GM23338 (cell line): ENCODE measurements around the gene LMAN1L. TPM values are rescaled to one million over a fixed set of nuclear protein-coding genes. Genes with fewer than 3 reads are reported as not detected.
A peak's percentile ranks its signal among the peaks of the same experiment; 100 is the strongest.

Experiments
- ATAC-seq: fragments of 200-7000 bp; cut with Tn5 transposase; 3 replicates; pipeline ENCODE4 v1.9.1; 2020
- DNase-seq: peaks from one replicate; pipeline ENCODE4 v3.0.0-alpha.2; 2015; ENCODE audit warnings: low spot score
- H2AFZ ChIP-seq: fragments of 200-600 bp; sonication (generic); 2 replicates; pipeline ENCODE4 v1.8.0; 2016; ENCODE audit warnings: antibody characterized with exemption, mild to moderate bottlenecking, moderate library complexity
- H3F3A ChIP-seq: fragments of 200-600 bp; sonication (generic); replicated peaks from 2 replicates; pipeline ENCODE4 v1.8.0; 2017; ENCODE audit warnings: antibody characterized with exemption, mixed run types, low read depth
- H3K27ac ChIP-seq: fragments of 200-600 bp; sonication (generic); 2 replicates; pipeline ENCODE4 v1.6.1; 2016; ENCODE audit warnings: low read depth
- H3K27me3 ChIP-seq: fragments of 200-600 bp; sonication (generic); 2 replicates; pipeline ENCODE4 v1.8.0; 2016; ENCODE audit warnings: mild to moderate bottlenecking, mixed run types, moderate library complexity; ENCODE audit not compliant: insufficient read depth
- H3K36me3 ChIP-seq: fragments of 200-600 bp; sonication (generic); 2 replicates; pipeline ENCODE4 v1.8.0; 2016; ENCODE audit warnings: mild to moderate bottlenecking; ENCODE audit not compliant: insufficient read depth
- H3K4me1 ChIP-seq: fragments of 200-600 bp; sonication (generic); 2 replicates; pipeline ENCODE4 v1.8.0; 2016; ENCODE audit warnings: mild to moderate bottlenecking, moderate library complexity; ENCODE audit not compliant: insufficient read depth
- H3K4me2 ChIP-seq: fragments of 200-600 bp; sonication (generic); 2 replicates; pipeline ENCODE4 v1.7.1; 2017; ENCODE audit warnings: mixed run types
- H3K4me3 ChIP-seq: fragments of 200-600 bp; sonication (generic); 2 replicates; pipeline ENCODE4 v1.6.1; 2016; ENCODE audit warnings: mixed run types
- H3K79me2 ChIP-seq: fragments of 200-600 bp; sonication (generic); replicated peaks from 2 replicates; pipeline ENCODE4 v1.8.0; 2017; ENCODE audit warnings: mild to moderate bottlenecking; ENCODE audit not compliant: insufficient read depth
- H3K9me2 ChIP-seq: fragments of 200-600 bp; sonication (generic); 2 replicates; pipeline ENCODE4 v1.8.0; 2017; ENCODE audit not compliant: insufficient read depth
- H4K20me1 ChIP-seq: fragments of 200-600 bp; sonication (generic); replicated peaks from 2 replicates; pipeline ENCODE4 v1.8.0; 2017; ENCODE audit warnings: mild to moderate bottlenecking; ENCODE audit not compliant: insufficient read depth
- H3K27ac Mint-ChIP-seq: 2 replicates; pipeline ENCODE4 v1.8.0; 2020; ENCODE audit warnings: inconsistent platforms, mild to moderate bottlenecking, moderate library complexity, mixed read lengths
- H3K27me3 Mint-ChIP-seq: 3 replicates; pipeline ENCODE4 v1.8.0; 2022; ENCODE audit warnings: low read depth, mild to moderate bottlenecking, moderate library complexity, mixed read lengths, inconsistent platforms; ENCODE audit not compliant: insufficient read depth, poor library complexity
- H3K36me3 Mint-ChIP-seq: 3 replicates; pipeline ENCODE4 v1.8.0; 2021; ENCODE audit warnings: low read depth, mild to moderate bottlenecking, inconsistent platforms, moderate library complexity, mixed read lengths
- H3K4me1 Mint-ChIP-seq: 3 replicates; pipeline ENCODE4 v1.8.0; 2020; ENCODE audit warnings: mild to moderate bottlenecking, inconsistent platforms, mixed read lengths
- H3K4me3 Mint-ChIP-seq: 3 replicates; pipeline ENCODE4 v1.8.0; 2021; ENCODE audit warnings: moderate library complexity, mild to moderate bottlenecking, inconsistent platforms, mixed read lengths
- H3K9me3 Mint-ChIP-seq: 3 replicates; pipeline ENCODE4 v1.8.0; 2020; ENCODE audit warnings: moderate library complexity, mild to moderate bottlenecking, inconsistent platforms, mixed read lengths
- CREB1 ChIP-seq: fragments of 250-450 bp; sonication (Bioruptor Pico); IDR thresholded peaks from 2 replicates; pipeline ENCODE4 v1.5.0; 2020; ENCODE audit warnings: low read depth, mild to moderate bottlenecking, moderate library complexity
- CTCF ChIP-seq, 2 experiments: fragments of 200-600 bp in 1 of 2; sonication (generic) in 1 of 2; conservative IDR thresholded peaks; 2 replicates each; pipeline versions ENCODE4 v1.5.1 to v1.6.1; 2016 to 2017; ENCODE audit warnings: antibody characterized with exemption in 2 of 2, low read depth in 2 of 2, mild to moderate bottlenecking in 2 of 2, moderate library complexity in 1 of 2
- ETS1 ChIP-seq: IDR thresholded peaks from 2 replicates; pipeline ENCODE4 v1.6.1; 2016; ENCODE audit warnings: antibody characterized with exemption
- EZH2phosphoT487 ChIP-seq: fragments of 200-600 bp; sonication (generic); IDR thresholded peaks from one replicate; pipeline ENCODE4 v1.8.1; 2018; ENCODE audit warnings: antibody characterized with exemption; ENCODE audit not compliant: unreplicated experiment
- JUNB ChIP-seq: IDR thresholded peaks from one replicate; pipeline ENCODE4 v1.6.1; 2016; ENCODE audit warnings: antibody characterized with exemption; ENCODE audit not compliant: unreplicated experiment
- NANOG ChIP-seq: IDR thresholded peaks from 2 replicates; pipeline ENCODE4 v1.6.1; 2016; ENCODE audit warnings: antibody characterized with exemption, borderline replicate concordance
- POLR2AphosphoS5 ChIP-seq: IDR thresholded peaks from 2 replicates; pipeline ENCODE4 v1.6.1; 2016; ENCODE audit warnings: antibody characterized with exemption, low read depth
- polyA plus RNA-seq: library from polyadenylated mRNA; unstranded; fragments of >200 nt; fragmentation: Nextera tagmentation; extraction: Ambion mirVana; gene quantifications from 2 replicates; pipeline ENCODE4 v1.2.1, GENCODE V29; 2016
- total RNA-seq: library from RNA; depleted of rRNA; stranded (reverse); fragments of >200 nt; shearing (Covaris generic); gene quantifications from 2 replicates; pipeline ENCODE4 v1.2.3, GENCODE V29; 2014

The LMAN1L gene
- total and polyA plus RNA-seq, 2 experiments from 2014 or later, result not detected

DNA sequence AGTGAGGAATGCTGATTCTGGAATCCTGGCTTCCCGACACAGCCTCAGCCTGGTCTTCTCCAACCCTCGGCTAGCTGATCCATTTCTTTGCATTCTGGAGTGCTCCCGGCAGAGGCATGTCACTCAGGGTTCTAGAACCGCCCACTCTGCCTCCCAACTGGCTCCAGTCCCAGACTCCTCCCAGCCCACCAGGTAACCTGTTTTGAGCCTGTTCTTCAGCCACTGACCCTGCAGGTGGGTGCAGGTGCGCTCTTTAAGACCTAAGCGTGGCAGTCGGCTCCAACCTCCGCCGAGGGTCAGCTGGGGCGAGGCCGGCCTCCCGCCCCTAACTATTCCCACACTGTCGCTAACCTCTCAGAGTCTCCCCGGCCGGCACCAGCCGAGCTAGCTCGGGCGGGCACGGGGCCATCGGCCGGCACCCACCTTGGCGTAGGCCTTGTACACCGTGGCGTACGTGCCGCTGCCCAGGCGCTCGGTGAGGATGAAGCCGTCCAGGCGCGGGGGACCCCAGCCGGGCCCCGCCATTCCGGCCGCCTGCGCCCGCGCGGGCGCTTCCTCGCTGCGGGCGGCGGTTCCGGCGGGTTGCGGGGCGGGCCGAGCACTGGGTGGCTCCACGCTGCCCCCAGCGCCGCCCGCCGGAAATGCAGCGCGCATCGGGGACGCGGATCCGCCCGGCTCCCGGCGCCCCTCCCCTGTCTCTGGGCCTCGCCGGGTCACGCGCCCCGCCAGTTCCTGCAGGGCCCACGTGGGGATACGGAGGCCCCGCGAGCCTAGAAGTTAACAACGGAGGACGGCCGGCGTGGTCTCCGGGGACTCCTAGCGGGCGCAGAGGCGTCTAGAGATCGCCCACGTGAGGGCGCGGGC lies 30.2 kb downstream of the LMAN1L start, which contains the start of gene ULK3:
Gene ULK3, minus strand, starts transcription at position 576 of the 864 bp plus-strand sequence. Its CDS starts 51 bp downstream, at position 525.
- TF ChIP-seq NANOG (no peak), CREB1 (CRISPR knock-in tag) (0 out of 2 replicates have a peak, but pooled peaks have one; percentile 34), POLR2AphosphoS5 (peak; percentile 92), JUNB (no peak), ETS1 (no peak), CTCF (conservative IDR thresholded peaks at IDR 0.05; ENCODE audit: low read depth in 2 of 2) (peak; percentile 33 to 53)
- H2AFZ ChIP-seq, result peak within 1 kb of the TSS; percentile 96
- DNase-seq (peak; percentile 98), ATAC-seq (peak; percentile 83)
- H3K4me1 ChIP-seq, result peaks cover 9% of the 10 kb centered on the region
- H3K27me3 ChIP-seq, result no peaks in the 10 kb centered on the region
- no peaks in the 10 kb centered on the region; the same call in 1 of the 2 replicates for H3K36me3 ChIP-seq
- Mint-ChIP-seq H3K27me3 (peaks cover 16% of the 10 kb centered on the region), H3K9me3 (no peaks in the 10 kb centered on the region), H3K4me1 (peaks cover 22% of the 10 kb centered on the region), H3K27ac (peak within 1 kb of the TSS; percentile 97), H3K4me3 (peak within 1 kb of the TSS; percentile 91), H3K36me3 (peaks cover 20% of the 10 kb centered on the region)
- H3F3A ChIP-seq, result 0 out of 2 replicates have a peak, but pooled peaks cover 5% of the 10 kb centered on the region
- peak within 1 kb of the TSS; percentile 97 for H3K4me3 ChIP-seq
- peak within 1 kb of the TSS; percentile 88 for H3K4me2 ChIP-seq
- no peaks in the 10 kb centered on the region for H3K79me2 ChIP-seq
- peak within 1 kb of the TSS; percentile 95 for H3K27ac ChIP-seq
- no peaks in the 10 kb centered on the region; the same call in 1 of the 2 replicates for H4K20me1 ChIP-seq
- no peaks in the 10 kb centered on the region for H3K9me2 ChIP-seq

- Mint-ChIP-seq H3K36me3 (peaks cover 25% of the 10 kb centered on the region), H3K4me1 (peaks cover 22% of the 10 kb centered on the region), H3K27ac (peak overlapping the region; percentile 90), H3K27me3 (peaks cover 16% of the 10 kb centered on the region), H3K4me3 (peak overlapping the region; percentile 81), H3K9me3 (no peaks in the 10 kb centered on the region)
- ATAC-seq (no peak), DNase-seq (no peak)
- Histone ChIP-seq H3K27ac (peak overlapping the region; percentile 91; the same call in 1 of the 2 replicates), H4K20me1 (no peaks in the 10 kb centered on the region; the same call in 1 of the 2 replicates), H3K4me2 (peak overlapping the region; percentile 87), H3K4me1 (peaks cover 9% of the 10 kb centered on the region), H3K79me2 (no peaks in the 10 kb centered on the region), H2AFZ (peak overlapping the region; percentile 94), H3K27me3 (no peaks in the 10 kb centered on the region), H3K4me3 (peak overlapping the region; percentile 97), H3K36me3 (no peaks in the 10 kb centered on the region; the same call in 1 of the 2 replicates), H3F3A (0 out of 2 replicates have a peak, but pooled peaks cover 5% of the 10 kb centered on the region), H3K9me2 (no peaks in the 10 kb centered on the region)
- TF ChIP-seq CTCF (conservative IDR thresholded peaks at IDR 0.05; ENCODE audit: low read depth in 2 of 2), result 0 out of 4 replicates have a peak, but pooled peaks of 1 of the 2 experiments have one; percentile 2
- no peak for TF ChIP-seq EZH2phosphoT487
Measured at GRCh38 chr15:74843445-74843828, 30.8 kb downstream of the LMAN1L start.
